Heart left ventricle (tissue), 16 donors: Measurements from ENCODE around the gene DDR1. TPM values are rescaled to one million over a fixed set of nuclear protein-coding genes. Genes with fewer than 3 reads are reported as not detected.
A peak's percentile ranks its signal among the peaks of the same experiment; 100 is the strongest.

Experiments
- ATAC-seq, 4 donors: fragments of 200-7000 bp; cut with Tn5 transposase; one replicate each; pipeline ENCODE4 v1.9.1; 2020 to 2022; ENCODE audit warnings: moderate library complexity in 4 of 4, mild to moderate bottlenecking in 3 of 4, moderate number of reproducible peaks in 1 of 4
- DNase-seq, 5 donors: peaks; one replicate each; pipeline ENCODE4 v3.0.0-alpha.2; 2020
- H3K27ac ChIP-seq, 12 donors: fragments of 200-600 bp; sonication (generic) in 4 of 12; one replicate each; pipeline versions ENCODE4 v1.5.0 to v1.8.0; 2016 to 2022; ENCODE audit warnings: mild to moderate bottlenecking in 2 of 12
- H3K27me3 ChIP-seq, 9 donors: fragments of 200-600 bp; sonication (generic) in 2 of 9; one replicate each; pipeline versions ENCODE4 v1.5.1 to v1.8.0; 2016 to 2022; ENCODE audit warnings: mild to moderate bottlenecking in 3 of 9
- H3K36me3 ChIP-seq, 9 donors: fragments of 200-600 bp; sonication (generic) in 2 of 9; one replicate each; pipeline versions ENCODE4 v1.5.0 to v1.8.0; 2018 to 2022; ENCODE audit warnings: mild to moderate bottlenecking in 2 of 9
- H3K4me1 ChIP-seq, 12 donors: fragments of 200-600 bp; sonication (generic) in 4 of 12; one replicate each; pipeline versions ENCODE4 v1.5.0 to v1.8.0; 2016 to 2022; ENCODE audit warnings: mild to moderate bottlenecking in 3 of 12
- H3K4me3 ChIP-seq, 12 donors: fragments of 200-600 bp; sonication (generic) in 4 of 12; one replicate each; pipeline versions ENCODE4 v1.5.0 to v1.8.0; 2017 to 2022; ENCODE audit warnings: mild to moderate bottlenecking in 9 of 12, moderate library complexity in 4 of 12
- H3K9me3 ChIP-seq, 12 donors: fragments of 200-600 bp; sonication (generic) in 4 of 12; one replicate each; pipeline versions ENCODE4 v1.5.0 to v1.8.0; 2016 to 2022; ENCODE audit warnings: mild to moderate bottlenecking in 1 of 12
- POLR2A ChIP-seq, 2 donors: fragments of 450-650 bp; IDR thresholded peaks; one replicate each; pipeline ENCODE4 v1.6.1; 2017; ENCODE audit warnings: antibody characterized with exemption in 2 of 2, mild to moderate bottlenecking in 2 of 2, moderate library complexity in 2 of 2
- WGBS, 4 donors: extraction: QIAGEN DNeasy Blood & Tissue Kit in 2 of 4; methylation state at CpG; one replicate each; pipeline versions ENCODE4 v1.1.5 to v1.1.7; 2013 to 2018; 5-methylcytosine and 5-hydroxymethylcytosine counted together
- intact Hi-C, 10 donors: fragments of 100-400 bp; cut with DNase I; formaldehyde crosslinking; loops; one replicate each; pipeline versions ENCODE4 v1.11.1 to v1.14.2; 2022
- polyA plus RNA-seq, 2 donors: library from polyadenylated mRNA; stranded (reverse); fragments of 200-250 nt; gene quantifications; one replicate each; pipeline ENCODE4 v1.2.3, GENCODE V29; 2013
- total RNA-seq, 9 donors: library from RNA; depleted of rRNA in 2 of 9; stranded (reverse); fragments of >200 nt in 2 of 9; fragmentation: NEBNext Ultra II Directional in 3 of 9; extraction: Animal tissue kit (Norgen Biotek cat#: 25700) in 3 of 9; gene quantifications; one replicate each; pipeline versions ENCODE4 v1.1.0 to v1.2.4, GENCODE V29; 2016 to 2023
- TF ChIP-seq, protein P1 (sequence below), 12 donors: fragments of 200-600 bp; sonication (generic) in 4 of 12; IDR thresholded peaks; one replicate each; pipeline versions ENCODE4 v1.5.0 to v1.8.0; 2018 to 2022; ENCODE audit warnings: antibody characterized with exemption in 12 of 12, mild to moderate bottlenecking in 5 of 12
- donor health status: ischemic (EF 13 %, LVEDD 7.1; RV severe dilation, severe dysfunction).
- donor health status: healthy with polysubstance abuse.
- donor health status: DM: no; HTN: yes; CAD: no.
- donor health status: DM: no; HTN: no; CAD: no.
- donor health status: ischemic (EF 25% LVEDD 6.9; RV normal size, moderate dysfunction).
- donor health status: ischemic (EF 25% LVEDD 5.7; RV mildly dilated, moderate dysfunction).
- donor health status: healthy.
- donor health status: DM: yes; HTN: yes; CAD: no.
- donor health status: ischemic (EF 35%, LVEDD 5.7; RV mildly dilated, moderate dysfunction).
- donor health status: nonischemic (EF 11% LVEDD 7.7; RV severe dilation, severe dysfunction).
- donor health status: DM: yes; HTN: yes; CAD: no.
- donor health status: PGD.
- donor health status: ischemic (EF 29% LVEDD 5.4; RV normal size, mild dysfunction).
- donor health status: nonischemic (EF 23%, LVEDD 6.1; RV moderate dilation, normal function).

DDR1 gene
- total and polyA plus RNA-seq, 11 donors, result 11.8 to 50.0 (median 32.0) TPM

- no peak overlapping the region for H3K27ac ChIP-seq
- peaks cover 0 to 8% (median 0%) of the 10 kb centered on the region in 12 donors for H3K4me1 ChIP-seq
- H3K27me3 ChIP-seq, result no peaks in the 10 kb centered on the region
- H3K4me3 ChIP-seq, result no peak overlapping the region
- intact Hi-C loops, result no loop called here
- peaks cover 0 to 84% (median 46%) of the 10 kb centered on the region in 9 donors for H3K36me3 ChIP-seq
- ATAC-seq (no peak), DNase-seq (peak in 1 of 5 donors; percentile 12)
- TF ChIP-seq, protein P1, sequence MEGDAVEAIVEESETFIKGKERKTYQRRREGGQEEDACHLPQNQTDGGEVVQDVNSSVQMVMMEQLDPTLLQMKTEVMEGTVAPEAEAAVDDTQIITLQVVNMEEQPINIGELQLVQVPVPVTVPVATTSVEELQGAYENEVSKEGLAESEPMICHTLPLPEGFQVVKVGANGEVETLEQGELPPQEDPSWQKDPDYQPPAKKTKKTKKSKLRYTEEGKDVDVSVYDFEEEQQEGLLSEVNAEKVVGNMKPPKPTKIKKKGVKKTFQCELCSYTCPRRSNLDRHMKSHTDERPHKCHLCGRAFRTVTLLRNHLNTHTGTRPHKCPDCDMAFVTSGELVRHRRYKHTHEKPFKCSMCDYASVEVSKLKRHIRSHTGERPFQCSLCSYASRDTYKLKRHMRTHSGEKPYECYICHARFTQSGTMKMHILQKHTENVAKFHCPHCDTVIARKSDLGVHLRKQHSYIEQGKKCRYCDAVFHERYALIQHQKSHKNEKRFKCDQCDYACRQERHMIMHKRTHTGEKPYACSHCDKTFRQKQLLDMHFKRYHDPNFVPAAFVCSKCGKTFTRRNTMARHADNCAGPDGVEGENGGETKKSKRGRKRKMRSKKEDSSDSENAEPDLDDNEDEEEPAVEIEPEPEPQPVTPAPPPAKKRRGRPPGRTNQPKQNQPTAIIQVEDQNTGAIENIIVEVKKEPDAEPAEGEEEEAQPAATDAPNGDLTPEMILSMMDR (IDR thresholded peaks at IDR 0.05), result no peak
- no peak for TF ChIP-seq POLR2A (IDR thresholded peaks at IDR 0.05)
- no peaks in the 10 kb centered on the region for H3K9me3 ChIP-seq
- 89 to 92% (median 92%) methylated on average over 15 to 16 of the region's 16 CpGs for WGBS, 4 donors
Observed at GRCh38 chr6:30893001-30893591, 8.8 kb downstream of the DDR1 start.

DNA sequence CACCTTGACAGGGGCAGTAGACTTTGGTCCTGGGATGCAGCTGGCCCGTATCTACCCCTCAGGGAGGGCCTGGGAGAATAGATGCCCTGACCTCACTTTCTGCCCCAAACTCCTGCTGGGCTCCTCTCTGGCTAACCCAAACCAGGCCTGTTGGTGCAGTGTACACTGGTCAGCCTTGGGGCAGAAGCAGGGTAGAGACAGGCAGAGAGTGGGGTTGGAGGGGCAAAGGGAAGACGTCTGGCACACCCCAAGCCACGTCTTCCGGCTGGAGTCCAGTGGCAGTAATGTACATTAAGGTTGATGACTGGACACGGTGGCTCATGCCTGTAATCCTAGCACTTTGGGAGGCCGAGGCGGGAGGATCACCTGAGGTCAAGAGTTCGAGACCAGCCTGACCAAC lies 9.3 kb downstream of the DDR1 start:
- Histone ChIP-seq H3K27ac (no peak overlapping the region), H3K4me3 (no peak overlapping the region), H3K9me3 (no peaks in the 10 kb centered on the region), H3K4me1 (peaks cover 0 to 8% (median 0%) of the 10 kb centered on the region in 12 donors), H3K27me3 (no peaks in the 10 kb centered on the region), H3K36me3 (peaks cover 0 to 89% (median 51%) of the 10 kb centered on the region in 9 donors)
- 85 to 96% (median 94%) methylated on average over 7 to 8 of the region's 8 CpGs for WGBS, 4 donors
- DNase-seq (no peak), ATAC-seq (no peak)
- TF ChIP-seq POLR2A (IDR thresholded peaks at IDR 0.05), result no peak
- TF ChIP-seq, protein P1 (IDR thresholded peaks at IDR 0.05), result no peak
- intact Hi-C loops, result no loop called here

DNA sequence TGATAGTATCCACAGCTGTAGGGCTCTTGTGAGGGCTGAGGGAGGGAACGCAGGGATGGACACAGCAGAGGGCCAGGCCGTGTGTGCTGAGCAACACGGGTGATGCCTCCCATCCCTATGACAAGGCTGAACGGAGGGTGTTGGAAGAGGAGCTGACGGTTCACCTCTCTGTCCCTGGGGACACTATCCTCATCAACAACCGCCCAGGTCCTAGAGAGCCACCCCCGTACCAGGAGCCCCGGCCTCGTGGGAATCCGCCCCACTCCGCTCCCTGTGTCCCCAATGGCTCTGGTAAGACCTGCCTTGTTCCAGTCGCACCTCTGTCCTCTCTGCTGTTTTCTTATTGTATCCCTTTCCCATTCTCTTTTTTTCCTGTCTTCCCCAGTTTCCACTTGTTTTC lies 10.1 kb downstream of the DDR1 start:
- H3K4me3 ChIP-seq, result no peak overlapping the region
- H3K27me3 ChIP-seq, result no peaks in the 10 kb centered on the region
- no peaks in the 10 kb centered on the region for H3K9me3 ChIP-seq
- DNase-seq (peak in 1 of 5 donors; percentile 16), ATAC-seq (no peak)
- peaks cover 0 to 90% (median 54%) of the 10 kb centered on the region in 9 donors for H3K36me3 ChIP-seq
- peaks cover 0 to 8% (median 0%) of the 10 kb centered on the region in 12 donors for H3K4me1 ChIP-seq
- intact Hi-C loops, result no loop called here
- no peak overlapping the region for H3K27ac ChIP-seq
- WGBS, 4 donors, result 86 to 89% (median 89%) methylated on average over 12 of the region's 12 CpGs
- TF ChIP-seq, protein P1 (IDR thresholded peaks at IDR 0.05), result no peak
- TF ChIP-seq POLR2A (IDR thresholded peaks at IDR 0.05), result no peak

DNA sequence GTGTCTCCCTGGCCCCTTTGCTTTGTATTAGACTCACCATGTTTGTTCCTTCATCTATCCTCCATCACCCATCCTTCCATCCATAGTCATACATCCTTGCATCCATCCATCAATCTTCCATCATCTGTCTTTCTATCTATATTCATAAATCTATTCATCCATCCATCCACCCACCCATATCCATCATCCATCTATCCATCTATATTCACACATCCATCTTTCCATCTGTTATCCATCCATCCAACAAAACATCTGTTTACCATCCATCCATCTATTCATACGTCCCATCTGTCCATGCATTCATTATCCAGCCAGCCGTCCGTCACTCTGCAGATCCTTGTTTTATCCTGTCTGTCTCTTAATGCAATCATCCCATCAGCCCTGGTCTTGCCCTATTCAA lies 10.6 kb downstream of the DDR1 start:
- ATAC-seq, result no peak
- H3K36me3 ChIP-seq, result peaks cover 0 to 87% (median 56%) of the 10 kb centered on the region in 9 donors
- H3K27ac ChIP-seq, result no peak overlapping the region
- H3K9me3 ChIP-seq, result no peaks in the 10 kb centered on the region
- no peak overlapping the region for H3K4me3 ChIP-seq
- 93 to 97% (median 94%) methylated on average over 3 of the region's 3 CpGs for WGBS, 4 donors
- TF ChIP-seq, protein P1 (IDR thresholded peaks at IDR 0.05), result no peak
- TF ChIP-seq POLR2A (IDR thresholded peaks at IDR 0.05), result no peak
- no peak for DNase-seq
- intact Hi-C loops, result no loop called here
- no peaks in the 10 kb centered on the region for H3K27me3 ChIP-seq
- peaks cover 0 to 8% (median 0%) of the 10 kb centered on the region in 12 donors for H3K4me1 ChIP-seq
